HG03571 (cell line): ENCODE results near the gene NCK2.

Experiments used
- ATAC-seq: cut with Tn5 transposase; IDR thresholded peaks from one replicate; pipeline ENCODE4 v1.9.1; 2021; ENCODE audit not compliant: unreplicated experiment

Gene NCK2

DNA sequence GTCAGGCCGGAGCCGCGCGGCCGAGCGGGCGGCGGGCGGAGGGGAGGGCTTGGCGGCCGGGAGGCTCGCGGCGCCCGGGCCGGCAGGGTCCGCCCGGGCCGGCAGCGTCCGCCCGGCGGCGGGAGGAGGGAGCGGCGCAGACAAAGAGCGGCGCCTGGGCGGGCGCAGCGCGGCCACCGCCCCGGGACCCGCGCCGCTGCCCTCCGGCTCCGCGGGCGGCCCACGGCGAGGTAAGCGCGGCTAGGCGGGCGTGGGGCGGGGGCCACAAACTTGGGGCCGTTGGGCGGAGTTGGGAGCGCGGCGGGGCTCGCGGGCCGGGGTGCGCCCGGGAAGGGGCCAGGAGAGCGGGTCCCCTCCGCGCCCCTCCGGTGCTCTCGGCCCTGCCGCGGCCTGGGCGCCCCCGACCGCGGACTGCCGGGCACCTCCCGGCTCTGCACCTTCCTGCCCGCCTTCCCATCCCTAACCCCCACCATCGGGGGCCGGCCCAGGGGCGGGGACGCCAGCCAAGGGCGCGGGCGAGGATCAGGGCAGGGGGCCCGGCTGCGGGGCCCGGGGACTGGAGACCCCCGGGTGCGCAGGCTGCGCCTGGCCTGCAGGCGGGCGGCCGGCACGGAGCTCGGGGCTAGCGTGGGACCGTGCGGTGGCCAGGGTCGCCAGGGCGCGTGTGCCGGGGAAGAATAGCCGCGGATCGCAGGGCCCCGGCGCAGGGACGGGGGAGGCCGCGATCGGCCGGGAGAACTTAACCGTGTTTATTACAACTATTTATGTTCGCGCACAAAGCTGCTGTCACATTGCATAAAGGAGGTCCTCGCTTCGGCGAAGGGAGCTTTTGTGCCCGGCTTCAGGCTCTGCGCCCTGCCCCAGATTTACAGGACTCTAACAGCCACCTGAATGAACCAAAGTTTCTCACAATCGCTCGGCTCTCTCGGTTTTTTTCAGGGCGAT lies at the start of gene NCK2:
Gene NCK2 (plus strand): TSS at position 4 of the 945 bp plus-strand sequence. CDS start 110,152 bp downstream, outside the sequence.
- ATAC-seq = peak; percentile 24

GRCh38 chr2:105697781-105698449 lies 46.8 kb upstream of the NCK2 start:
- no peak for ATAC-seq

DNA sequence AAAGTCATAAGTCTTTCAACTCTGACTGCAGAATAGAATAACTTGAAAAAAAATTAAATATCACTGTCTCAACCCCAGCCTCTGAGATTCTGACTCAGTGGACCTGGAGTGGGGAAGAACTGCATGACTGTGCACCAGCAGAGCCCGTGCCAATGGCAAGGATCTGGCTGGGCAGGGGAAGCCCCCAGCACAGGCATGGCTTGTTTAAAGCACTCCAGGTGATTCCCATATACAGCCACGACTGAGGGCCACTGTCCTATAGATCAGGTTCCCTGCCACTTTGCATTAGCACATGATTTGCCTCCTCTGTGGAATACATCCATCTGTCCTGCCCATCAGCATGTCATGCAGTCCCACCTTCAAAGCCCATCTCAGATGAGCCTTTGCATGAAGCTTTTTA lies 45.9 kb upstream of the NCK2 start:
- ATAC-seq = no peak

- ATAC-seq = no peak
Observed at GRCh38 chr2:105701042-105701441, 43.7 kb upstream of the NCK2 start.

GRCh38 chr2:105708697-105709096 lies 36.0 kb upstream of the NCK2 start:
- no peak for ATAC-seq

GRCh38 chr2:105711394-105711793 lies 33.3 kb upstream of the NCK2 start:
- no peak for ATAC-seq

DNA sequence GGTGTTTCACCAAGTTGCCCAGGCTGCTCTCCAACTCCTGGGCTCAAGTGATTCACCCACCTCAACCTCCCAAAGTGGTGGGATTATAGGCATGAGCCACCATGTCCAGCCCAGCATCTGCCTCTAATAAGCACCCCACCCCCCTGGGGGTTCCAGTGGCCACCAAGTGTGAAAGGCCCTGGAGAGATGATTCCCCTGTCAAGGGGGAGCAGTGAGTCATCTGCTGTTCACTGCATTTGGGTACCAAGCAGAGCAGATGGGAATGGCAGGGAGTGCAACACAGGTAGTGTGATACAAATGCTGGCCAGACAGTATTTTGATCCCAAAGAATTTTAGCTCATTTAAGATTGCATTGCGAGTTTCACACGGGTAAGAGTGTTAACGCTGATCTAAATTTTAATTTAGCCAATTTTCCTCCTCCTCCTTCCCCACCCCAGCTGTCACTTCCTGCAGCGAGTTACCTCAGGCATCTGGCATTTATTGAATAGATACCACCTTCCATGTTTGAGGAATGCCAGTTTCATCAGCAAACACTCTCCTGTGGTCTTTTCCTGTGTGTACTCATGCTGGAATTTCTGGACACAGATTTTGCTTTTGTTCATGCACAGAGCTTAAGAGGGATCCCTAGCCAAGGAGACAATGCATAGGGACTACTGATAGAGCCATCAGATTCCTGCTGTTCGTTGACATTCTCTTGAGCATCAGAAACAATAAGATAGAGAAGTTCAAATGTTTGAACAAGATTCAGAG lies 32.4 kb upstream of the NCK2 start:
- no peak for ATAC-seq

DNA sequence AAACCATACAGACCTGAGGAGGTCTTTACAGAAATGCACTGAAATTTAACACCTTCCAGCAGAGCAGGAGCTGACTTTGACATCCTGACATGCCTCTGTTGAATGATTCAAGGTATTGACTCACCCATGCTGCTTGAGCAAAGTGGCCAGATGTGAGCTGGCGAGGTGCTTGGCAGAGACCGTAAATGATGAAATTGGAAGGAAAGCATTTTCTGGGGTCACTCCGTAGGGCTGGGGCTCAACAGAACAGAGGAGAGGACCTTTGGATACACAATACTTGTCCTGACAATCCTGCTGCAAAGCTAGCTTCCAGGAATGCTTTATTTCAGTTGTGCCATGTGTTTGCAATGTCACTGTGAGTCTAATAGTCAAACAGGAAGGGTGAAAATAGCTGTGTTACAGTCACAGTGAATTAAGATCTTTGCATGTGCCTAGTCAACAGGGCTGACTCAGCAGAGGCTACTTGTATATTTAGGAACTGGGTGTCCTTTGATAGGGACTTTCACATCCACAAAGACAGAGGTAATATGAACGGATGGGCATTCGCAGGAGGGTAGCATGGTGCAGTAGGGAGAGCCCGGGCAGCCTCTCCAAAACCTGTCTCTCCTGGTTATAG lies 31.6 kb upstream of the NCK2 start:
- no peak for ATAC-seq

DNA sequence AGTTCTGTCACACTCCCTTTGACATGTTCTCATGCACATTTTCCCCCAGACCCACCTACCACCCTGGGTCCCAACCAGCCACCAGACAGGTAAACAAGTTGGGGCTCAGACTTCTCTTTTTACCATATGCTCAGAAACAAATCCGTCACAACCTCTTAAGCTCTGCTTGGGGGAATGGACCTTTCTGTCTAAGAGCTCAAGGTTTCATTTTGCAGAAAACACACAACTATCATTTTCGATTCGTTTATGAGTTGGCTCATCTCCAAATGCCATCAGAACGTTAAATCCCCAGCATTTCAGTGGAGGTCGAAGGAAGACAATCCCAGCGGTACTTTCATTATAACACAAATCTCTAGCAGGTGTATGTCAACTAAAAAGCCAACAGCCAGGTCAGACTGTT lies 30.6 kb upstream of the NCK2 start:
- ATAC-seq = no peak

DNA sequence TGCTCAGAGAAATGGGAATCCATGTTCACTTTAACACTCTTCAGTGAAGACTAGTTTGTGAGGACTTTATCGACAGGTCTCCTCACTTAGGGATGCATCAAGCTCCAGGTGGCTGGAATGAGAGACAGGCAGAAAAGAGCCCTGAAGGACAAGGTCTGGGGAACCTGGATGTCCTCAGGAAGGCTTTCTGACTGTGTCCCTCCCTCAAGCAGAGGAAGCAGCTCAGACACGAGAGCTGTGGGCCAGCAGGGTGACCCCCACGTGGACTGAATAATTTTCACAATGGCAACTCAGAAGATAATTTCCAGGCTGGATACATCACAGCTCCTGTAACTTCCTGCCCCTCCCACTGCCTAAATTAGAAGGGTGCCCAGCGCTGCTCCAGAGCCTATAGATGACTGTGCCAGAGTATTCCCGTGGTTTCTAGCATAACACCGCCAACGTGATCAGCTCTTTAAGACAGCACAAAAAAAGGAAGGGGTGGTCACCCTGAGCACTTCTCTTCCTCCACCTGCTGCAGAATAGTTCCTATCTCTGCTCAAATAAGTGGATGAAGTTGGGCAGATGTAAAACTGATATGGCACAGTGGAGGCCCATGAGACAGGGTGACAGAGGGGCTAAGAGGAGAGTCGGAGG lies 25.7 kb upstream of the NCK2 start:
- no peak for ATAC-seq

DNA sequence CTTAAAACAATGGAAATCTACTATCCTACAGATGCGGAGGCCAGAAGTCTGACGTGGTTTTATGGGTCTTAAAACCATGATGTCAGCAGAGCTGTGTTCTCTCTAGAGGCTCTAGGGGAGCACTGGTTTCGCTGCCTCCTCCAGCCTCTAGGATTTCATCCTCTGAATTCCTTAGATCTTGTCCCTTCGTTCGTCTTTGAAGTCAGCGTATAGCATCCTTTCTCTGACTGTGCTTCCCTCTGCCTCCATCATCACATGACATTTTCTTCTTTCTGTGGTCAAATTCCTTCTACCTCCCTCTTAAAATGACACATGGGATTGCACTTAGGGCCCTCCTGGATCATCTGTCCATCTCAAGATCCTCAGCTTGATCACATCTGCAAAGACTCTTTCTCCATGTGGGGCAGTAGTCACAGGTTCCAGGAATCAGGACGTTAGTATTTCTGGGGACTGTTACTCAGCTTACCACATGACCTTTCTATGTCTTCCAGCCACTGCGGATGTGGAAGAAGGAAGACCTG lies 22.7 kb upstream of the NCK2 start:
- no peak for ATAC-seq

- no peak for ATAC-seq
Observed at GRCh38 chr2:105722726-105723297, 21.9 kb upstream of the NCK2 start.

DNA sequence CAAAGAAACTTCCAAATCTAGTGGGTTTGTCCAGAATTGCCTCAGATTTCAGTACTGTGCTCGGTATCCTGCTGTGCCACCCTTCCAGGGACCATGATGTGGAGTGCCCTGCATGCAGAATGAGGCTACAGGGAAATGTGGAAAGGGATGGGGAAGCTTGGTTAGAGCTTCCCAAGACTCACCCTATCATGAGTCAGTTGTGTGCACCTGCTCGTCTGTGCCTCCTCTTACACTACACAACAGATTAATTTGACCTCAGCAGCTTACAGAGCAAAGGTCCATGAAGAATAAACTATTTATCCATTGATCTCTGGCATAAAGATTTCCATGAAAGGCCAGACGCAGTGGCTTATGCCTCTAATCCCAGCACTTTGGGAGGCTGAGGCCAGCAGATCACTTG lies 21.3 kb upstream of the NCK2 start:
- ATAC-seq = no peak

- no peak for ATAC-seq
Observed at GRCh38 chr2:105725388-105725787, 19.3 kb upstream of the NCK2 start.

DNA sequence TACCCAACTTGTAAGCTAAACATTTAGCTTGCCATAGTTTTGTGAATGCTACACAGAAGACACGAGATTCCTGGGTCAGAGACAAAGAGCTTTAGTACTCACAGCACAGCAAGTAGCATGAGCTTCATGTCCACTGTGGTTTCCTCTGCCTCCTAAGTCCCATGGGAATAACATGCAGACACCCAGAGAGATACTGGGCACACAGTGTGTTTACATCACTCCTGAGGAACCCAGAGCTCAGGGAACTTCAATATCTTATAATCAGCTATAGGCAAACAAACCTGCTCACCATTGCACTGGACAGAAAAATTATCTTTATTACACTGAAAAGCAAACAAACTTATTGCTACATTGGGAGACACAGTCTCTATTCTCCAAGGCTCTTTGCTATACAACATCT lies 14.5 kb upstream of the NCK2 start:
- ATAC-seq = no peak

GRCh38 chr2:105731511-105731910 lies 13.2 kb upstream of the NCK2 start:
- no peak for ATAC-seq

GRCh38 chr2:105732101-105732500 lies 12.6 kb upstream of the NCK2 start:
- ATAC-seq = no peak

DNA sequence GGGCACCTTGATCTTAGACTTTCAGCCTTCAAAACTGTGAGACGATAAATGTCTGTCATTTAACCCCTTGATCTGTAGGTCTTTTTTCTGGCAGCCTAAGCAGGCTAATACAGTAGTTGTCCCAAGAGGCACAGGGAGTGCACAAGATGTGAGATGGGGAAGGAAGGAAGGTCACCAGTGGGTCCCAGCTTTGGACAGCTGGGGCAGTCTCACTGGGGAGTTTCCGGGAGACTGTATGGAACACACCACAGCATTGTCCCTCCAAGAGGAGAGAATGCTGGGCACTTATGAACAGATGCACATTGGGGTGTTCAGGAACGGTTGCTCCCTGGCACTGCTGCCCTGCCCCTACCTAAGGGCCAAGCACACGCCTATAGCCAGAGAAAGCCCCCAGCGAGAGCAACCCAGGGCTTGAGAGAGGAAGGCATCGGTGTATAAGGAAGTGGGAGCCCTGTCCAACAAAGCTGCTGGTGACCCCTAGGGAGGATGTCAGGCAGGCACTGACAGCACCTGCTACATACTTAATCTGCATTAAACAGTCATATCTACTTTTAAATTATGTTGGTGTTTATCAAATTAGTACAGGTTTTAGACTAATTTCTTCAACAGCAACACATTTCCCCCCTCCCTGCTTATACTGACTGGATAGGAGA lies 11.6 kb upstream of the NCK2 start:
- no peak for ATAC-seq

GRCh38 chr2:105733875-105734274 lies 10.8 kb upstream of the NCK2 start:
- no peak for ATAC-seq
